GM19025 (cell line): ENCODE measurements around the gene TMEM145.

Experiments
- ATAC-seq: cut with Tn5 transposase; IDR thresholded peaks from one replicate; pipeline ENCODE4 v1.9.1; 2021; ENCODE audit warnings: mild to moderate bottlenecking, low read depth, moderate library complexity; ENCODE audit not compliant: unreplicated experiment

TMEM145 gene

GRCh38 chr19:42356686-42357085 lies 43.6 kb downstream of the TMEM145 start:
- no peak for ATAC-seq

GRCh38 chr19:42357290-42357689 lies 44.2 kb downstream of the TMEM145 start:
- no peak for ATAC-seq

- ATAC-seq, result no peak
Measured at GRCh38 chr19:42360787-42361544, 47.9 kb downstream of the TMEM145 start.

- ATAC-seq, result no peak
Measured at GRCh38 chr19:42361545-42361910, 48.4 kb downstream of the TMEM145 start.

GRCh38 chr19:42362342-42362741 lies 49.2 kb downstream of the TMEM145 start:
- ATAC-seq, result no peak

GRCh38 chr19:42362891-42363440 lies 49.9 kb downstream of the TMEM145 start:
- no peak for ATAC-seq

- no peak for ATAC-seq
Measured at GRCh38 chr19:42363614-42364346, 50.7 kb downstream of the TMEM145 start.

GRCh38 chr19:42366673-42367072 lies 53.6 kb downstream of the TMEM145 start:
- no peak for ATAC-seq

GRCh38 chr19:42367929-42368328 lies 54.8 kb downstream of the TMEM145 start:
- no peak for ATAC-seq

GRCh38 chr19:42368360-42368759 lies 55.3 kb downstream of the TMEM145 start:
- no peak for ATAC-seq

- ATAC-seq, result no peak
Measured at GRCh38 chr19:42368765-42369164, 55.7 kb downstream of the TMEM145 start.

- no peak for ATAC-seq
Measured at GRCh38 chr19:42369433-42370067, 56.4 kb downstream of the TMEM145 start.

GRCh38 chr19:42370068-42370520 lies 57.0 kb downstream of the TMEM145 start:
- no peak for ATAC-seq

GRCh38 chr19:42370626-42371175 lies 57.6 kb downstream of the TMEM145 start:
- ATAC-seq, result no peak
